HCT116 (cell line): ENCODE data around the gene CHST12.

Source experiments
- ATF3 ChIP-seq: IDR thresholded peaks from 2 replicates; pipeline ENCODE4 v1.6.1; 2012
- ZBTB33 ChIP-seq: IDR thresholded peaks from 2 replicates; pipeline ENCODE4 v1.6.1; 2011; ENCODE audit warnings: mild to moderate bottlenecking, low read length, moderate library complexity; ENCODE audit not compliant: insufficient replicate concordance; ENCODE audit errors: extremely low read depth

DNA sequence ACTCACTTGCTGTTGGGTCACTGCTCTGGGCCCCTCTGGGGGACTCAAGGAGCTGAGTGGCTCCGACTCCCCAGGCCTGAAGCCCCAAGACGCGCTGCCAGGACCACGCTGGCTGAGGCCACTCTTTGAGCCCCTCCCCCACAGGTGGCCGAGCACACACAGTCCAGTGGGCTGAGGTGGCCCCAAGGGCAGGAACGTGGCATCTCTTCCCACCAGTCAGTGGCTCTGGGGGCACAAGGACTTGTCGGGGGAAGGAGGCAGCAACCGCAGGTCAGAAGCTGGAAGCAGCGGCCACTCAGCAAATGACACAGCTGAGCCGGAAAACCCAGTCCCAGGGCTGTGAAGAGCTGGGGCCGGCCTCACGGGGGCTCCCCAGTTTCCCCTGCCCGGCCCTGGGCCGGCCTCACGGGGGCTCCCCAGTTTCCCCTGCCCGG, 48.7 kb downstream of the CHST12 start:
- TF ChIP-seq ATF3 (no peak), ZBTB33 (no peak)
